ENCODE results near the gene MRTFB. TPM values are rescaled to one million over a fixed set of nuclear protein-coding genes. Genes with fewer than 3 reads are reported as not detected.

MRTFB gene
- total RNA-seq, 1 experiment from 2014 or later = 90.5 TPM

- ChIA-PET POLR2A (no interaction called here), CTCF (no interaction called here)
- no peaks in the 10 kb centered on the region for H3K36me3 ChIP-seq (ENCODE audit: control insufficient read depth, insufficient read depth, low read length)
- no peaks in the 10 kb centered on the region for H3K9me3 ChIP-seq (ENCODE audit: control insufficient read depth, insufficient read depth, low read depth, low read length)
- no peak for DNase-seq (ENCODE audit: low read depth, low spot score)
- ATAC-seq = no peak
- intact Hi-C loops (cut with micrococcal nuclease; ENCODE audit: unreplicated experiment) (no loop called here), in situ Hi-C loops (cut with HindIII; ENCODE audit: low pct_unique_long_range_greater_than_20kb, low sequenced_read_pairs) (loop anchor here (5.0 kb wide), 1 partner anchor 52 kb away; no protein-coding TSS in a partner anchor)
- H3K4me3 ChIP-seq (ENCODE audit: low read depth in 2 of 2, low read length in 2 of 2) = no peak overlapping the region
- H3K27ac ChIP-seq (ENCODE audit: low read length) = no peak overlapping the region
- TF ChIP-seq REST (IDR thresholded peaks at IDR 0.05; ENCODE audit: insufficient read depth in 1 of 2, low read depth in 2 of 2, low read length in 1 of 2) (no peak), TCF7L2 (IDR thresholded peaks at IDR 0.05; ENCODE audit: low read depth, low read length) (no peak), SIN3A (IDR thresholded peaks at IDR 0.05; ENCODE audit: borderline replicate concordance, insufficient read depth, low read depth, low read length) (no peak), POLR2AphosphoS5 (IDR thresholded peaks at IDR 0.05; ENCODE audit: low read depth, low read length) (no peak), CTCF (IDR thresholded peaks at IDR 0.05) (no peak)
- peaks cover 19% of the 10 kb centered on the region for H3K4me1 ChIP-seq (ENCODE audit: control insufficient read depth, insufficient read depth, low read length)
- H3K27me3 ChIP-seq (ENCODE audit: control insufficient read depth, insufficient read depth, low read length) = no peaks in the 10 kb centered on the region
- no TSS peak for BruUV-seq (replicated peaks)
Observed at GRCh38 chr16:14110728-14111251, 39.7 kb downstream of the MRTFB start.

DNA sequence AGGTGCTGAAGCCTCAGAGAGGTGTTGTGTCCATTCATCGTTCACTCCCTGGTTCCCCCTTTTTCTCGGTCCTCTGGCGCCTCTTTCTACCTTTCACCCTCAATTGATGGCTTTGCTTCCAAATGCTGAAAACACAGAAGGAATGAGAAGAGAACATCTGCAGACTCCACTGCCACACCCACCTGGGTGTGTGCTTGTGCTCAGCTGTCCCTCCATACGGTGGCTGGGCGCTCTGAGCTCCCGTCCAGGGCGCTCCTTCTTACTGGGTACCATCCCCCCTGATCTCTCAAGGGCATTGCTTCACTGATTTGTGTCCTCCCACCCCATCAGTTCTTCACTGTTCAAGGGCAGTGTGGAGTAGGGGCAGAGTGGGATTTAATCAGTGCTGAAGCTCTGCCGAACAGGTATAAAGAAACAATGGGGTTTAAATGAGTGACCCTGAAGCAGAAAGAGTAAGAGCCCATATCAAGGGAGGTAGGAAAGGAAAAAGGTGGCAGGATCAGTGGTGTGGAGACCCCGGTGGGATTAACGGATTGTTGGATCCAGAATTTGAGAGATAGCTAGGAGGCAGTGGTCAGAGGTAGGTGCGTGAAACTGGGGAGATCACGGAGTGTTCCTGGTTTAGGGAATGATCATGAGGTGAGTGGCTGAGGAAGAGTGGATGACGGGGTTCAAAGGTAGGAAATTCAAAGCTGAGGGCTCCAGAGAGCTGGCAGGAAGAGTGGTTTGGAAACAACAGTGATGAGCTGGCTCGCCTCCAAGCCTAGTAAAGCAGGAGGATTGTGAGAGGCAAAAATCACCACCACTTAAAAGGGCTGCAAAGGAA, 40.8 kb downstream of the MRTFB start:
- peaks cover 28% of the 10 kb centered on the region for H3K4me1 ChIP-seq (ENCODE audit: control insufficient read depth, insufficient read depth, low read length)
- no peaks in the 10 kb centered on the region for H3K9me3 ChIP-seq (ENCODE audit: control insufficient read depth, insufficient read depth, low read depth, low read length)
- BruUV-seq (replicated peaks) = no TSS peak
- DNase-seq (ENCODE audit: low read depth, low spot score) = no peak
- in situ Hi-C loops (cut with HindIII; ENCODE audit: low pct_unique_long_range_greater_than_20kb, low sequenced_read_pairs) (loop anchor here (5.0 kb wide), 1 partner anchor 50 kb away; no protein-coding TSS in a partner anchor), intact Hi-C loops (cut with micrococcal nuclease; ENCODE audit: unreplicated experiment) (no loop called here)
- CTCF ChIA-PET = no interaction called here
- no peaks in the 10 kb centered on the region for H3K36me3 ChIP-seq (ENCODE audit: control insufficient read depth, insufficient read depth, low read length)
- no peak overlapping the region for H3K27ac ChIP-seq (ENCODE audit: low read length)
- TF ChIP-seq TCF7L2 (IDR thresholded peaks at IDR 0.05; ENCODE audit: low read depth, low read length) (no peak), SIN3A (IDR thresholded peaks at IDR 0.05; ENCODE audit: borderline replicate concordance, insufficient read depth, low read depth, low read length) (no peak)
- POLR2A ChIA-PET = no interaction called here
- no peaks in the 10 kb centered on the region for H3K27me3 ChIP-seq (ENCODE audit: control insufficient read depth, insufficient read depth, low read length)
- H3K4me3 ChIP-seq (ENCODE audit: low read depth in 2 of 2, low read length in 2 of 2) = no peak overlapping the region
- peak; percentile 24; the same call in 1 of the 2 replicates for ATAC-seq

- intact Hi-C loops (cut with micrococcal nuclease; ENCODE audit: unreplicated experiment) (no loop called here), in situ Hi-C loops (cut with HindIII; ENCODE audit: low pct_unique_long_range_greater_than_20kb, low sequenced_read_pairs) (loop anchor here (5.0 kb wide), 1 partner anchor 50 kb away; no protein-coding TSS in a partner anchor)
- ATAC-seq (peak; percentile 63; the same call in 1 of the 2 replicates), DNase-seq (ENCODE audit: low read depth, low spot score) (no peak)
- no TSS peak for BruUV-seq (replicated peaks)
- Histone ChIP-seq H3K36me3 (ENCODE audit: control insufficient read depth, insufficient read depth, low read length) (no peaks in the 10 kb centered on the region), H3K27me3 (ENCODE audit: control insufficient read depth, insufficient read depth, low read length) (no peaks in the 10 kb centered on the region), H3K9me3 (ENCODE audit: control insufficient read depth, insufficient read depth, low read depth, low read length) (no peaks in the 10 kb centered on the region), H3K27ac (ENCODE audit: low read length) (no peak overlapping the region), H3K4me1 (ENCODE audit: control insufficient read depth, insufficient read depth, low read length) (peaks cover 34% of the 10 kb centered on the region), H3K4me3 (ENCODE audit: low read depth in 2 of 2, low read length in 2 of 2) (no peak overlapping the region)
- CTCF ChIA-PET = no interaction called here
- no peak for TF ChIP-seq POLR2AphosphoS5 (IDR thresholded peaks at IDR 0.05; ENCODE audit: low read depth, low read length)
- no peak for TF ChIP-seq SIN3A (IDR thresholded peaks at IDR 0.05; ENCODE audit: borderline replicate concordance, insufficient read depth, low read depth, low read length)
- TF ChIP-seq TCF7L2 (IDR thresholded peaks at IDR 0.05; ENCODE audit: low read depth, low read length) = no peak
- TF ChIP-seq CTCF (IDR thresholded peaks at IDR 0.05) = no peak
- POLR2A ChIA-PET = interaction anchor here (0.5 kb wide), 1 partner anchor 77 kb away, joined by 3 read pairs; no protein-coding TSS in a partner anchor
Observed at GRCh38 chr16:14112539-14112856, 41.4 kb downstream of the MRTFB start.
